GM18498 (cell line): ENCODE results near the gene ZMIZ2.
"Not testable (repeated sequence)": the region's sequence is repeated elsewhere in the genome, so short reads cannot be mapped to it uniquely, and the experiment has no call there.

Source experiments
- ATAC-seq: cut with Tn5 transposase; IDR thresholded peaks from one replicate; pipeline ENCODE4 v1.9.1; 2021; ENCODE audit warnings: mild to moderate bottlenecking, moderate library complexity; ENCODE audit not compliant: unreplicated experiment

Gene ZMIZ2, protein sequence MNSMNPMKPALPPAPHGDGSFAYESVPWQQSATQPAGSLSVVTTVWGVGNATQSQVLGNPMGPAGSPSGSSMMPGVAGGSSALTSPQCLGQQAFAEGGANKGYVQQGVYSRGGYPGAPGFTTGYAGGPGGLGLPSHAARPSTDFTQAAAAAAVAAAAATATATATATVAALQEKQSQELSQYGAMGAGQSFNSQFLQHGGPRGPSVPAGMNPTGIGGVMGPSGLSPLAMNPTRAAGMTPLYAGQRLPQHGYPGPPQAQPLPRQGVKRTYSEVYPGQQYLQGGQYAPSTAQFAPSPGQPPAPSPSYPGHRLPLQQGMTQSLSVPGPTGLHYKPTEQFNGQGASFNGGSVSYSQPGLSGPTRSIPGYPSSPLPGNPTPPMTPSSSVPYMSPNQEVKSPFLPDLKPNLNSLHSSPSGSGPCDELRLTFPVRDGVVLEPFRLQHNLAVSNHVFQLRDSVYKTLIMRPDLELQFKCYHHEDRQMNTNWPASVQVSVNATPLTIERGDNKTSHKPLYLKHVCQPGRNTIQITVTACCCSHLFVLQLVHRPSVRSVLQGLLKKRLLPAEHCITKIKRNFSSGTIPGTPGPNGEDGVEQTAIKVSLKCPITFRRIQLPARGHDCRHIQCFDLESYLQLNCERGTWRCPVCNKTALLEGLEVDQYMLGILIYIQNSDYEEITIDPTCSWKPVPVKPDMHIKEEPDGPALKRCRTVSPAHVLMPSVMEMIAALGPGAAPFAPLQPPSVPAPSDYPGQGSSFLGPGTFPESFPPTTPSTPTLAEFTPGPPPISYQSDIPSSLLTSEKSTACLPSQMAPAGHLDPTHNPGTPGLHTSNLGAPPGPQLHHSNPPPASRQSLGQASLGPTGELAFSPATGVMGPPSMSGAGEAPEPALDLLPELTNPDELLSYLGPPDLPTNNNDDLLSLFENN

GRCh38 chr7:44748045-44748947 lies at the start of gene ZMIZ2:
ZMIZ2 (plus strand) TSS chr7:44748847; CDS start chr7:44756250, 7,403 bp downstream.
- peak; percentile 81 for ATAC-seq

- not testable (repeated sequence) for ATAC-seq
Measured at GRCh38 chr7:44699598-44699997, 49.0 kb upstream of the ZMIZ2 start.

GRCh38 chr7:44700322-44700721 lies 48.3 kb upstream of the ZMIZ2 start:
- no peak for ATAC-seq

GRCh38 chr7:44703391-44703790 lies 45.3 kb upstream of the ZMIZ2 start:
- ATAC-seq, result not testable (repeated sequence)

DNA sequence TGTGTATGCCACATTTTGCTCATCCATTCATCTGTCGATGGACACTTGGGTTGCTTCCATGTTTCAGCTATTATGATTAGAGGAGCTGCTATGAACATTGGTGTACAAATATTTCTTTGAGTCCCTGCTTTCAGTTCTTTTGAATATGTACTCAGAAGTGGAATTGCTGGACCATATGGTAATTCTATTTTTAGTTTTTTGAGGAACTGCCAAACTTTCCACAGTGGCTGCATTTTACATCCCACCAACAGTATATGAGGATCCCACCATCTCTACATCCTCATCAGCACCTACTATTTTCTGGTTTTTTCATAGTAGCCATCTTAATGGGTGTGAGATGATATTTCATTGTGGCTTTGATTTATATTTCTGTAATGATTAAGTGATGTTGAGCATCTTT lies 44.7 kb upstream of the ZMIZ2 start:
- no peak for ATAC-seq

- no peak for ATAC-seq
Measured at GRCh38 chr7:44705434-44705833, 43.2 kb upstream of the ZMIZ2 start.

- no peak for ATAC-seq
Measured at GRCh38 chr7:44706788-44707557, 41.7 kb upstream of the ZMIZ2 start.

GRCh38 chr7:44707558-44708230 lies 41.0 kb upstream of the ZMIZ2 start:
- no peak for ATAC-seq

GRCh38 chr7:44709011-44709915 lies 39.4 kb upstream of the ZMIZ2 start:
- ATAC-seq, result no peak

GRCh38 chr7:44709945-44710596 lies 38.6 kb upstream of the ZMIZ2 start:
- ATAC-seq, result no peak

DNA sequence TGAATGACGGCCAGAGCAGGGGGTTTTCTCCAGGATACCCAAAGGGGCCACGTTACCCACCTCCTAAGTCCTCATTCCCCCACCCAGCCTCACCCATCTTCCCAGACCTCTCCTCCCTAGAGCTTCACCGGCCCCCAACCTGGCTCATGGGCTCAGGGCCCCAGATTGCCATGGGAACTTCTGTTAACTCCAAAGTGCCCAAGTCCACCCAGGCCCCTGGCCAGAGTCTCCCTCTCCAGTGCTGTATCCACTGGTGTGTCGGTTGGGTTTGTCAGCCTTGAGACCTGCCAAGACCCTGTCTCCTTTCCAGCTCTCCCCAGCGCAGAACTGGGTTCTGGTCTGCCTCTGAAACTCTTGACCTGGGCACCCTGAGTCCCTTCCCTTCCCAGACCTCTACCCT lies 37.1 kb upstream of the ZMIZ2 start:
- ATAC-seq, result no peak

GRCh38 chr7:44712012-44712411 lies 36.6 kb upstream of the ZMIZ2 start:
- ATAC-seq, result no peak

- no peak for ATAC-seq
Measured at GRCh38 chr7:44713141-44713540, 35.5 kb upstream of the ZMIZ2 start.

DNA sequence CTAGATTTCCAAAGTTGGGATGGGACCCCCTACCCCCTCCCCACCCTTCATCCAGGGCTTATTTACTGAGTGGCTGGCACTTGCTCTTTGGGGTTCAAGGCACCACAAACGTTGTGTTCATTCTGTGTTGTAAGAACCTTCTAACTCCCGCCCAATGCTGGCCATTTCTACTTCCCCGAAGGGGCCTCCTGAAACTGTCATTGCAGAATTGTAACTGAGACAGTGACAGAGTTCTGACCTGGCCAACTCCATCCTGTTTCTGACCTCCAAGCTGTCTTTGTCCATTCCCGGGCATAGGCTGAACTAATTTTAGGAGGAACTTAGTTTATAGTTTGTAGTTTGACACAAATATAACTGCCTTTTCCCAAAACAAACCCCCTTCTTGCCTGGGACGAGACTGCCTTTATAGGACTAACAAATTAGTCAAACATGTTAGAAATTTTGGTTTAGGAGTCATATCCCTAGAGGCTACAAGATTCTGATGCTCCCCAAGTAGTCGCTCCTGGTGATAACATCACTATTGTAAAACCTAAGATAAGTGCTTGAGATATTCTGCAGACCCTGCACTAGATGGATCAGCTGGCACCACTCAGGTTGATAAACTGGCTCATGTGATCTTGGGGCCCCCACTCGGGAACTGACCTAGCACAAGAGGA lies 34.8 kb upstream of the ZMIZ2 start:
- no peak for ATAC-seq

DNA sequence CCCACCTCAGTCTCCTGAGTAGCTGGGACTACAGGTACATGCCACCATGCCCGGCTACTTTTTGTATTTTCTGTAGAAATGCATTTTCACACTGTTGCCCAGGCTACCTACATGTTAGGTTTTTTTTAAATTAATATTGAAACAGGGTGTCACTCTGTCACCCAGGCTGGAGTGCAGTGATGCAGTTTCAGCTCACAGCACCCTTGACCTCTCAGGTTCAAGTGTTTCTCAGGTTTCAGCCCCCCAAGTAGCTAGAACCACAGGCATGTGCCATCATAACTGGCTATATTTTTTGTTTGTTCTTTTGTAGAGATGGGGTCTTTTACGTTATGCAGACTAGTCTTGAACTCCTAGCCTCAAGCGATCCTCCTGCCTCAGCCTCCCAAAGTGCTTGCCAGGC lies 32.4 kb upstream of the ZMIZ2 start:
- no peak for ATAC-seq

DNA sequence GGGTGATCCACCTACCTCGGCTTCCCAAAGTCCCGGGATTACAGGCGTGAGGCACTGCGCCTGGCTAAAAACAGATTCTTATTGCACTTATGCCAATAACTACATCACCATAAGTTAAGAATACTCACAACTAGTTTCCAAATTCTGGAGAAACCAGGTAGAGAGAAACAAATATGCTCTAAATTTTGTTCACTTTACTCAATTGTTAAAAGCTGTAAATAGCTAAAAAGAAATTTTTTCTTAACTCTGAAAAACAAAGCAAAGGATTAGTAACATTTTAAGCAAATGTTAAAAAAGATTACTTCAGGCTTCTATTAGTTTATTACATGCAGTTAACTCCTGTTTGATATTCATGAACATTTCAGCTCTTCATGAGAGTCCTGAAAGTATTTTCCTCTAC lies 28.3 kb upstream of the ZMIZ2 start:
- ATAC-seq, result no peak

DNA sequence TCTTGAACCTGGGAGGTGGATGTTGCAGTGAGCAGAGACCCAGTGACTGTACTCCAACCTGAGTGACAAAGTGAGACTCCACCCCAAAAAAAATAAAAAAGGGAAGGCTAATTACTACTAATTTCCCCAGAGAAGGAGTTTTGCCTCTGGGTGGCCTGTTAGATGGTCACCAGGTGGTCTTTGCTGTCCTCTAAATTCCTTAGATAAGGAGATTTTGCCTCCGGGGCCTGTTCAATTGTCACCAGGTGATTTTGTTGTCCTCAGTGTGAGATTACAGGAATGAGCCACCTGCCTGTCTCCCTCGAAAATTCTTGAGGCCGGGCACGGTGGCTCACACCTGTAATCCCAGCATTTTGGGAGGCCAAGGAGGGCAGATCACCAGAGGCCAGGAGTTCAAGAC lies 24.4 kb upstream of the ZMIZ2 start:
- no peak for ATAC-seq
